Mesendoderm (in vitro differentiated cells): ENCODE measurements around the gene TPH2.

Source experiments
- DNase-seq: peaks from one replicate; pipeline ENCODE4 v3.0.0; 2013
- H2AK5ac ChIP-seq: 2 replicates; pipeline ENCODE4 v1.6.1; 2013; ENCODE audit warnings: low read length, inconsistent platforms
- H2BK120ac ChIP-seq: 2 replicates; pipeline ENCODE4 v1.6.1; 2013; ENCODE audit warnings: low read depth, mild to moderate bottlenecking, low read length, moderate library complexity, mixed read lengths
- H2BK15ac ChIP-seq: replicated peaks from 2 replicates; pipeline ENCODE4 v1.6.1; 2013; ENCODE audit warnings: low read depth, mild to moderate bottlenecking, moderate library complexity
- H2BK5ac ChIP-seq: 2 replicates; pipeline ENCODE4 v1.6.1; 2013; ENCODE audit warnings: low read length, inconsistent platforms
- H3K18ac ChIP-seq: 2 replicates; pipeline ENCODE4 v1.6.1; 2013; ENCODE audit warnings: mild to moderate bottlenecking, low read length, mixed read lengths
- H3K23ac ChIP-seq: one replicate; pipeline ENCODE4 v1.6.1; 2013; ENCODE audit warnings: low read length
- H3K27ac ChIP-seq: 2 replicates; pipeline ENCODE4 v1.5.1; 2013; ENCODE audit warnings: low read depth, mild to moderate bottlenecking, inconsistent platforms, low read length, moderate library complexity
- H3K27me3 ChIP-seq: 2 replicates; pipeline ENCODE4 v1.6.1; 2013; ENCODE audit warnings: low read length, control low read depth, mild to moderate bottlenecking, inconsistent platforms; ENCODE audit not compliant: insufficient read depth, poor library complexity
- H3K36me3 ChIP-seq: 2 replicates; pipeline ENCODE4 v1.6.1; 2013; ENCODE audit warnings: low read length, inconsistent platforms; ENCODE audit not compliant: control insufficient read depth, insufficient read depth
- H3K4ac ChIP-seq: one replicate; pipeline ENCODE4 v1.6.1; 2013; ENCODE audit warnings: low read depth, mild to moderate bottlenecking, low read length, moderate library complexity
- H3K4me1 ChIP-seq: 2 replicates; pipeline ENCODE4 v1.6.1; 2013; ENCODE audit warnings: low read depth, low read length, inconsistent platforms; ENCODE audit not compliant: control insufficient read depth
- H3K4me2 ChIP-seq: 2 replicates; pipeline ENCODE4 v1.6.1; 2013; ENCODE audit warnings: low read length
- H3K4me3 ChIP-seq: 2 replicates; pipeline ENCODE4 v1.5.1; 2013; ENCODE audit warnings: mild to moderate bottlenecking, low read length
- H3K56ac ChIP-seq: one replicate; pipeline ENCODE4 v1.6.1; 2013; ENCODE audit warnings: low read length
- H3K79me1 ChIP-seq: 2 replicates; pipeline ENCODE4 v1.6.1; 2013; ENCODE audit warnings: low read length, inconsistent platforms
- H3K79me2 ChIP-seq: 2 replicates; pipeline ENCODE4 v1.6.1; 2013; ENCODE audit warnings: mild to moderate bottlenecking, low read length; ENCODE audit not compliant: control insufficient read depth, insufficient read depth
- H3K9ac ChIP-seq: 2 replicates; pipeline ENCODE4 v1.6.1; 2013; ENCODE audit warnings: low read length, inconsistent platforms
- H4K5ac ChIP-seq: one replicate; pipeline ENCODE4 v1.6.1; 2013; ENCODE audit warnings: low read length
- H4K8ac ChIP-seq: one replicate; pipeline ENCODE4 v1.6.1; 2013; ENCODE audit warnings: low read depth, mild to moderate bottlenecking, control low read depth, low read length, moderate library complexity
- WGBS: extraction: QIAGEN DNeasy Blood & Tissue Kit; methylation state at CpG from one replicate; pipeline ENCODE4 v1.1.7; 2013; ENCODE audit warnings: low lambda C conversion rate, missing lambda C conversion rate; ENCODE audit not compliant: insufficient coverage; ENCODE audit errors: extremely low coverage; 5-methylcytosine and 5-hydroxymethylcytosine counted together

The TPH2 gene

GRCh38 chr12:72057330-72057914 lies 118.8 kb downstream of the TPH2 start:
- DNase-seq, result no peak
- Histone ChIP-seq H3K23ac (no peak overlapping the region), H2AK5ac (no peak overlapping the region), H3K56ac (no peak overlapping the region), H3K18ac (no peak overlapping the region), H3K36me3 (no peaks in the 10 kb centered on the region), H3K79me1 (no peaks in the 10 kb centered on the region), H3K4me1 (no peaks in the 10 kb centered on the region), H3K4me3 (no peak overlapping the region), H3K27ac (no peak overlapping the region), H3K4me2 (no peak overlapping the region), H2BK5ac (no peak overlapping the region), H2BK15ac (no peak overlapping the region), H4K8ac (no peak overlapping the region), H3K4ac (no peak overlapping the region), H3K79me2 (no peaks in the 10 kb centered on the region), H2BK120ac (no peak overlapping the region), H4K5ac (no peak overlapping the region), H3K27me3 (no peaks in the 10 kb centered on the region), H3K9ac (no peak overlapping the region)
- no CpG with 5 or more reads among the region's 5 CpGs for WGBS

GRCh38 chr12:72063073-72063472 lies 124.4 kb downstream of the TPH2 start:
- Histone ChIP-seq H3K56ac (no peak overlapping the region), H2AK5ac (no peak overlapping the region), H3K4me2 (no peak overlapping the region), H3K4me3 (no peak overlapping the region), H3K27me3 (no peaks in the 10 kb centered on the region), H3K4me1 (no peaks in the 10 kb centered on the region), H2BK15ac (no peak overlapping the region), H4K5ac (no peak overlapping the region), H3K9ac (no peak overlapping the region), H3K79me1 (no peaks in the 10 kb centered on the region), H3K4ac (no peak overlapping the region), H3K18ac (no peak overlapping the region), H4K8ac (no peak overlapping the region), H3K23ac (no peak overlapping the region), H2BK120ac (no peak overlapping the region), H3K79me2 (no peaks in the 10 kb centered on the region), H3K27ac (no peak overlapping the region), H2BK5ac (no peak overlapping the region), H3K36me3 (no peaks in the 10 kb centered on the region)
- no peak for DNase-seq
- no CpG with 5 or more reads among the region's 2 CpGs for WGBS

DNA sequence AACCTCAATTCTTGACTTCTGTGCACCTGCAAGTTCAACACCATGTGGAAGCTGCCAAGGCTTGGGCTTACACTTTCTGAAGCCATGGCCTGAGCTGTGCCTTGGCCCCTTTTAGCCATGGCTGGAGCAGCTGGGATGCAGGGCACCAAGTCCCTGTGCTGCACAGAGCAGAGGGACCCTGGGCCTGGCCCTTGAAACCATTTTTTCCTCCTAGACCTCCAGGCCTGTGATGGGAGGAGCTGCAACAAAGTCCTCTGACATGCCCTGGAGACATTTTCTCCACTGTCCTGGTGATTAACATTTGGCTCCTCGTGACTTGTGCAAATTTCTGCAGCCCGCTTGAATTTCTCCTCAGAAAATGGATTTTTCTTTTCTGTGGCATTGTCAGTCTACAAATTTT lies 132.4 kb downstream of the TPH2 start:
- Histone ChIP-seq H4K5ac (no peak overlapping the region), H3K9ac (no peak overlapping the region), H3K4me3 (no peak overlapping the region), H2AK5ac (no peak overlapping the region), H3K4me2 (no peak overlapping the region), H3K27ac (no peak overlapping the region), H2BK5ac (no peak overlapping the region), H3K36me3 (no peaks in the 10 kb centered on the region), H3K18ac (no peak overlapping the region), H4K8ac (no peak overlapping the region), H3K56ac (no peak overlapping the region), H2BK120ac (no peak overlapping the region), H3K23ac (no peak overlapping the region), H3K79me2 (no peaks in the 10 kb centered on the region), H3K4ac (no peak overlapping the region), H3K27me3 (no peaks in the 10 kb centered on the region), H3K79me1 (no peaks in the 10 kb centered on the region), H2BK15ac (no peak overlapping the region), H3K4me1 (no peaks in the 10 kb centered on the region)
- no CpG with 5 or more reads among the region's 2 CpGs for WGBS
- peak; percentile 18 for DNase-seq

- Histone ChIP-seq H3K56ac (no peak overlapping the region), H3K9ac (no peak overlapping the region), H2BK120ac (no peak overlapping the region), H3K27me3 (no peaks in the 10 kb centered on the region), H3K4me1 (no peaks in the 10 kb centered on the region), H3K79me1 (no peaks in the 10 kb centered on the region), H3K23ac (no peak overlapping the region), H3K27ac (no peak overlapping the region), H2AK5ac (no peak overlapping the region), H4K5ac (no peak overlapping the region), H3K36me3 (no peaks in the 10 kb centered on the region), H3K4ac (no peak overlapping the region), H3K79me2 (no peaks in the 10 kb centered on the region), H4K8ac (no peak overlapping the region), H3K18ac (no peak overlapping the region), H2BK15ac (no peak overlapping the region), H3K4me2 (no peak overlapping the region), H2BK5ac (no peak overlapping the region), H3K4me3 (no peak overlapping the region)
- WGBS, result no CpG with 5 or more reads among the region's 1 CpG
- DNase-seq, result no peak
Measured at GRCh38 chr12:72072592-72073212, 134.1 kb downstream of the TPH2 start.

DNA sequence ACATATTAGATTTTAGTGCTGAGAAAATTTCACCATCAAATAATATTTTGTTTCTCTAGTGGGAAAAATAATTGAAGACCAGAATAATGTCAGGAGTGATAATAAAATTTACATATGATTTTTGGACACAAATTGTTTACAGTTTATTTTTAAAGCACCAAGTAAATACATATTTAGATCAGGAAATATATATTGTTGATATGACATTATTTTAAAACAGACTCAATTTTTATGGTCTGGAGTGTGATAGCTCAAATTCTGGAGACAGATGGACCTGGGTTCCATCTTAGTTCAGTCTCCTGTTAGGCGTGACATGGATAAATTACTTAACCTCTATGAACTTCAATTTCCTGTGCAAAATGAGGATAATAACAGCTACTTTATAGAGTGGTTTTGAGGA lies 135.4 kb downstream of the TPH2 start:
- Histone ChIP-seq H3K27me3 (no peaks in the 10 kb centered on the region), H3K27ac (no peak overlapping the region), H2BK5ac (no peak overlapping the region), H3K4ac (no peak overlapping the region), H3K79me2 (no peaks in the 10 kb centered on the region), H3K9ac (no peak overlapping the region), H3K56ac (no peak overlapping the region), H3K79me1 (no peaks in the 10 kb centered on the region), H3K4me3 (no peak overlapping the region), H3K23ac (no peak overlapping the region), H4K5ac (no peak overlapping the region), H3K36me3 (no peaks in the 10 kb centered on the region), H3K4me2 (no peak overlapping the region), H3K4me1 (no peaks in the 10 kb centered on the region), H2BK15ac (no peak overlapping the region), H2AK5ac (no peak overlapping the region), H4K8ac (no peak overlapping the region), H2BK120ac (no peak overlapping the region), H3K18ac (no peak overlapping the region)
- no peak for DNase-seq
- no CpG with 5 or more reads among the region's 1 CpG for WGBS

DNA sequence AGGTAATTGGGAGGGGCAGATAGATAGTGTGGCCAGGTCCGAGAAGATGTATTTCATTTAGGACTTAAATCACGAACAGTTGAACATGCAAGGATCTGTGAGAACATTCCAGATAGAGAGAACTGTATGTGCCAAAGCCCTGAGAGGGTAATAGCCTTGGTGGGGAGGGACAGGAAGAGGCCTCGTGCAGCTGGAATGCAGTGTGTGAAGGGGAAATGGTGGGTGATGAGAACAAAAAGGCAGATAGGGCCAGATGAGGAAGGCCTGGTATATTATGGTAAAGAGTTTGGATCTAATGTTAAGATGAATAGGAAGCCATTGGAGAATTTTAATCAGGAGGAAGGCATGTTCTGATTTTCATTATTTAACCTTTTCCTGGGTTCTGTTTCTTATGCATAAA lies 136.3 kb downstream of the TPH2 start:
- H4K8ac ChIP-seq, result no peak overlapping the region
- H3K27ac ChIP-seq, result no peak overlapping the region
- H3K9ac ChIP-seq, result no peak overlapping the region
- H3K18ac ChIP-seq, result no peak overlapping the region
- no peaks in the 10 kb centered on the region for H3K79me2 ChIP-seq
- no CpG with 5 or more reads among the region's 3 CpGs for WGBS
- H3K4me1 ChIP-seq, result no peaks in the 10 kb centered on the region
- H3K36me3 ChIP-seq, result no peaks in the 10 kb centered on the region
- H3K4ac ChIP-seq, result no peak overlapping the region
- no peak overlapping the region for H3K4me3 ChIP-seq
- H4K5ac ChIP-seq, result no peak overlapping the region
- H3K79me1 ChIP-seq, result no peaks in the 10 kb centered on the region
- peak; percentile 57 for DNase-seq
- no peak overlapping the region for H2BK120ac ChIP-seq
- no peak overlapping the region for H3K4me2 ChIP-seq
- no peak overlapping the region for H2BK15ac ChIP-seq
- H2BK5ac ChIP-seq, result no peak overlapping the region
- H3K23ac ChIP-seq, result no peak overlapping the region
- no peak overlapping the region for H3K56ac ChIP-seq
- no peaks in the 10 kb centered on the region for H3K27me3 ChIP-seq
- H2AK5ac ChIP-seq, result no peak overlapping the region
